Muscle layer of colon (tissue), 2 donors: ENCODE measurements around the gene HOXA7.

ENCODE experiments used
- H3K27ac ChIP-seq: one replicate; pipeline ENCODE4 v1.7.0; 2013; ENCODE audit warnings: low read depth, mild to moderate bottlenecking, low read length, moderate library complexity
- H3K27me3 ChIP-seq, 2 donors: one replicate each; pipeline ENCODE4 v1.7.0; 2013; ENCODE audit warnings: low read length in 2 of 2, mild to moderate bottlenecking in 2 of 2; ENCODE audit not compliant: insufficient read depth in 2 of 2, control insufficient read depth in 1 of 2
- H3K36me3 ChIP-seq: one replicate; pipeline ENCODE4 v1.7.0; 2013; ENCODE audit warnings: mild to moderate bottlenecking, low read length; ENCODE audit not compliant: insufficient read depth
- H3K4me1 ChIP-seq: one replicate; pipeline ENCODE4 v1.7.0; 2013; ENCODE audit warnings: mild to moderate bottlenecking, low read length; ENCODE audit not compliant: insufficient read depth
- H3K4me3 ChIP-seq, 2 donors: one replicate each; pipeline ENCODE4 v1.7.0; 2013; ENCODE audit warnings: low read length in 2 of 2, low read depth in 1 of 2, mild to moderate bottlenecking in 1 of 2, moderate library complexity in 1 of 2
- H3K9ac ChIP-seq: one replicate; pipeline ENCODE4 v1.7.0; 2013; ENCODE audit warnings: low read length
- H3K9me3 ChIP-seq: one replicate; pipeline ENCODE4 v1.7.0; 2013; ENCODE audit warnings: mild to moderate bottlenecking, low read length
- donor health status: abdominal sarcoma.
- donor health status: Adenocarcinoma of cecum.

The HOXA7 gene

DNA sequence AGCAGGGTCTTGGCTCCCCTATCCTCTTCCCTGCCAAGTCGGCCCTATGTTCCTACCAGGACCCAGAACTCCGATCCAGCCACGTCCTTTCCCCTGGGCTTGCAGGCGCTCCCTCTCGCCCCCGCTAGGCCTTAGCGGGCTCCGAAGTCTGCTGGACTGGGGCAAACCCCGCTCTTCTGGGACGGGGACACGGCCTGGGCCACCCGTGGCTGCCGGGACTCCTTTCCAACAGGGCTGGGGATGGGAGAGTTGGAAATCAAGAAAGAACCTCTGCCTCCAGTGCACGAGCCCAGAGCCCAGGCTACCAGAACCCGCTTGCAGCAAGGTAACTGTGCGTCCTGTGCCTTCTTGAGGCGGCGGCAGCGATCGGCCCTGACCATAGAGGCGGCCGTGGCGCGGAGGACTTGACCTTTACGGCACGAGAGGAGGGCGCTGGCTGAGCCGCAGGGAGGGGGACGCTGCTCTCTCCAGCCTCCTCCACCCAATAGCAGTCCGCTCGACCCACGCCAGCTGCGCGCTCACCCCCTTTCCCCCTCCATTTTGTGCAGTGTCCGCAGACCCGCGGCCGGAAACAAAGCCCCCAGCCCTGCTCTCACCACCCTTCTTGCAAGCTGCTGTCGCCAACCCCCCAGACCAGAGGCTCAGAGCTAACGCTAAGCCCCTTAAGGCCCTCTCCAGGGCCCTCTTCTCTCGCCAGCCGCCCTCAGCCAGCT, 35.5 kb upstream of the HOXA7 start:
- Histone ChIP-seq H3K9ac (peak overlapping the region; percentile 94), H3K27me3 (peaks cover 5 to 12% of the 10 kb centered on the region in 2 donors), H3K4me1 (peaks cover 22% of the 10 kb centered on the region), H3K4me3 (peak overlapping the region; percentile 75 to 92), H3K27ac (peak overlapping the region; percentile 97), H3K36me3 (no peaks in the 10 kb centered on the region), H3K9me3 (no peaks in the 10 kb centered on the region)

DNA sequence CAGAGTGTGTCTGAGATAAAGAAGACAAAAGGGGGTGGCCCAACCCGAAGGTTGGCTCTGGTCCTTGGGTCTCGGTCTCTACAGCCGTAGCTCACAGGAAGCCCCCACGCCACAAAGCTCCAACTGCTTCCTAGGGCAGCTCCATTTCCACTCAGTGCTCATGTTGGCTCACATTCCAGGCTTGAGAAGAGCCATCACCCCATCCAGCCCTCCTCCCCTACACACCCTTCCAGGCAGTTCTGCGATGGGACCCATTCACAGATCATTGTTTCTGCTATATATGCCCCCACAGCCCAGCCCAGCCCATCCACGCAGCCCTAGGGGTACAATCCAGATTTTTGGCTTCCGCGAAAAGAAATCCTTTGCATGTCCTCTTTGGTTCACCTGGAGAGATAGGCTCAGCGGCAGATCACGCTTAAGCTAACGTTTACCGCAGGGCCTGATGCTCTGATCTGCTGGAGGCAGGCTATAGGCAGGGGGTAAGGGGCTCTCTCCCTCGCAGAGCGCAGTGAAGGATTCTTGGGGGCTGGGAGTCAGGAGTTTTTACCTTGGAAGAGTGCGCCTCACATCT, 34.8 kb upstream of the HOXA7 start:
- Histone ChIP-seq H3K4me1 (peaks cover 26% of the 10 kb centered on the region), H3K9me3 (no peaks in the 10 kb centered on the region), H3K27ac (peak overlapping the region; percentile 97), H3K27me3 (peaks cover 5 to 12% of the 10 kb centered on the region in 2 donors), H3K36me3 (no peaks in the 10 kb centered on the region), H3K4me3 (peak overlapping the region; percentile 75 to 92), H3K9ac (peak overlapping the region; percentile 94)

DNA sequence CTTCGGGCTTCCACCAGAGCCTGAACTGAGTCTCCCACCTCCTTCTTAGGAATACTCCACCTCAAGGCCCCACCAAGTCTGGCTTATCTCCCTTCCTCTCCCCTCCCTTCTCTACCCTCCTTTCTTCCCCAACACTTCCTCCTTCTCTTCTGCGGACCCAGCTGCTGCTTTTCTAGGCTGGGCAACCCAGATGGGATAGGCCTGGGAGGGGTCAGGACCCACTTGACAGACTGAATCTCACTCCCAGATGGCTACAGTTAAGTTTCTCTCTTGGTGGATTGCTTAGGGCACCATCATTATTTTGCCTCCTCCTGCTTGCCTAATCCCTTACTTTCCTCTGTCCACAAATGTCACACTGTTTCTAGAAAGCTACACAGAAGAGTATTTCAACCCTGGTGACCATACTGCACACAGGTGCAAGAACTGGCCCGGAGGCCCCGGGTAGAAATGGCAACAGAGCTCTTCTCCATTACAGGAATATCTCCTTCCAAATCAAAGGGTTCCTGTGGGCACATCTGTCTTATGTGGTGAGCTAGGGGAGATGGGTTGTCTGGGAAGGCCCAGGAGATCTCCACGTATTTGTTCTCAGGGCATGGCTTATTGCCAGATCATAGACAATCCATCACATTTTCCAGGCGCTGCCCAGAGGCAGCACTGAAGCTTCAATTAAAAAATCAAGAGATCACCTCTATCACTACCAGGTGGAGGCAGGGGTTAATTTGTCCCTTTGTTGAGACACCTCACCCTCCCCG, 33.7 kb upstream of the HOXA7 start:
- Histone ChIP-seq H3K9me3 (no peaks in the 10 kb centered on the region), H3K27me3 (peaks cover 5 to 12% of the 10 kb centered on the region in 2 donors), H3K4me1 (peaks cover 26% of the 10 kb centered on the region), H3K4me3 (peak overlapping the region; percentile 75 to 92), H3K9ac (peak overlapping the region; percentile 94), H3K27ac (peak overlapping the region; percentile 97), H3K36me3 (no peaks in the 10 kb centered on the region)

DNA sequence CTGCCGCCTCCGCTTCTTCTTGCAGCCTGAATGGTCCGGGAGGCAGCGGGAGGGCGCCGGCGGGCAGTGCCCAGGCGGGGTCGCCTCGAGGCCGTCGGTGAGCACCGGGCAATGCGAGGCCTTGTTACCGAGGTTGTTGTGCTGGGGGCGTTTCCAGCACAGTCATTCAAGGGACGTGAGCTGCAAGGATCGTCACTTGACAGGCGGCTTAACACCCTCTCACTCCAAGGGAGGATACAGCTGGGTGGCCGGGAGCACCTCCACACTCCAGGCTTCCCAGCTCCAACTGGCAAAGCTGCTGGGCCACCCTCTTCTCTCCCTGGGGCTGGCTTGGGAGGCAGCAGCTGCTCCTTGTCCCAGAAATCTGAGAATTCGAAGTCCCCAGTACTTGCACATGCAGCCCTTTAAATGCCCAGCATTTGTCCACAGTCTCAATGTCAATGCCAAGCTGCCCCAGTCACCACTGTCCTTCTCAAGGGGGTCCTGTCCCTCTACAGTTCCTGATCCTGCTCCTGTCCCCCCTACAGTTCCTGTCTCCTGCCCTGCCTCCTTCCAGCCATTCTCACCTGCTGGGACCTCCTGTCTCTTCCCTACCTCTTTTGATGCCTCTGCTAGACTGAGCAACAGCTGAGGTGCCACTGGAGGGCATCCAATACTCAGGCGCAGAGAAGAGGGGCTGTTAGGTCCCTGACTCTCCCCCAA, 33.0 kb upstream of the HOXA7 start:
- H3K9me3 ChIP-seq = no peaks in the 10 kb centered on the region
- peaks cover 5 to 12% of the 10 kb centered on the region in 2 donors for H3K27me3 ChIP-seq
- peaks cover 26% of the 10 kb centered on the region for H3K4me1 ChIP-seq
- H3K4me3 ChIP-seq = peak overlapping the region; percentile 66 to 92
- H3K9ac ChIP-seq = peak overlapping the region; percentile 94
- H3K27ac ChIP-seq = peak overlapping the region; percentile 97
- H3K36me3 ChIP-seq = no peaks in the 10 kb centered on the region

DNA sequence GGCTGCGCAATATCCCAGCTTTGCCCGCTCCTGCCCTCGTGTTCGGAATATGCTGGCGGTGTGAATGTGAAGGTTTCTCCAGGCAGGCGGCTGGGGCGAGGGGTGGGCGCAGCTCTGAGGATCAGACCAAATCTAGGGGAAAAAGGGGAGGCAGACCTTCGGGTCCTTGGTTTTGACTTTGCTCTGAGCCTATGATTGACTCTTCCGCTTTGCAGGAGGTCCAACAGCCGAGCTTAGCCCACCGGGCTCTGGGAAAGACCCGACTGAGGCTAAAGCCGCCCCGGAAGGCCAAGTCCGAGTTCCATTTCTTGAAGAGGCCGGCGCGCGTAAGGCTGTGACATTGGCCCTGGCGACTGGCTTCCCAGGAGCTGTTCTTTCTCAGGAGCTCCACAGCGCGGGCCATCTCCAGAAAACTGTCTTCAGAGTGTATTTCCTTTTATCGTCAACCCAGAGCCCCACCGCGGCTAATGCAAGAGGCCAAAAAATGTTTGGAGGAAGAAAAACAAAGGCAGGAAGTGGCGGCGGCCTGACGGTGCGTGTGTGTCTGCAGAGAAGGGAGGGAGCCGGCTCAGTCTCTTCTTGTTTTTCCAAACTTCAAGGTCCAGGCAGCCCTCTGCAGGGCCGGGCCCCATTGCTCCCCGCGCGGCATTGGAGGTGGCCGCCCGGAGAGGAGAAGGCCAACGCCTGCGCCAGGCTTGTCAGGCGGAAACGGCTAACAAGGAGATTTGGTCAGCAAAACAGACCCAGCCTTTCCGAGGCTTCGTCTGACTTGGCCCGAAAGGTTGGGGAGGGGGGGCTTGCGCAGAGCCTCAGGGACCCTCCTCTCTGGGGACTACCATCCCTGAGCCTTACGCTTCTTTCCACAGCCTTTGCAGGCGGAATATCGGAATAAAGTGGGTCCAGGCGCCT, 32.2 kb upstream of the HOXA7 start:
- H3K9me3 ChIP-seq = no peaks in the 10 kb centered on the region
- H3K4me3 ChIP-seq = peak overlapping the region; percentile 66 to 92
- H3K4me1 ChIP-seq = peaks cover 26% of the 10 kb centered on the region
- no peaks in the 10 kb centered on the region for H3K36me3 ChIP-seq
- H3K27ac ChIP-seq = peak overlapping the region; percentile 97
- H3K9ac ChIP-seq = peak overlapping the region; percentile 98
- peaks cover 5 to 12% of the 10 kb centered on the region in 2 donors for H3K27me3 ChIP-seq

DNA sequence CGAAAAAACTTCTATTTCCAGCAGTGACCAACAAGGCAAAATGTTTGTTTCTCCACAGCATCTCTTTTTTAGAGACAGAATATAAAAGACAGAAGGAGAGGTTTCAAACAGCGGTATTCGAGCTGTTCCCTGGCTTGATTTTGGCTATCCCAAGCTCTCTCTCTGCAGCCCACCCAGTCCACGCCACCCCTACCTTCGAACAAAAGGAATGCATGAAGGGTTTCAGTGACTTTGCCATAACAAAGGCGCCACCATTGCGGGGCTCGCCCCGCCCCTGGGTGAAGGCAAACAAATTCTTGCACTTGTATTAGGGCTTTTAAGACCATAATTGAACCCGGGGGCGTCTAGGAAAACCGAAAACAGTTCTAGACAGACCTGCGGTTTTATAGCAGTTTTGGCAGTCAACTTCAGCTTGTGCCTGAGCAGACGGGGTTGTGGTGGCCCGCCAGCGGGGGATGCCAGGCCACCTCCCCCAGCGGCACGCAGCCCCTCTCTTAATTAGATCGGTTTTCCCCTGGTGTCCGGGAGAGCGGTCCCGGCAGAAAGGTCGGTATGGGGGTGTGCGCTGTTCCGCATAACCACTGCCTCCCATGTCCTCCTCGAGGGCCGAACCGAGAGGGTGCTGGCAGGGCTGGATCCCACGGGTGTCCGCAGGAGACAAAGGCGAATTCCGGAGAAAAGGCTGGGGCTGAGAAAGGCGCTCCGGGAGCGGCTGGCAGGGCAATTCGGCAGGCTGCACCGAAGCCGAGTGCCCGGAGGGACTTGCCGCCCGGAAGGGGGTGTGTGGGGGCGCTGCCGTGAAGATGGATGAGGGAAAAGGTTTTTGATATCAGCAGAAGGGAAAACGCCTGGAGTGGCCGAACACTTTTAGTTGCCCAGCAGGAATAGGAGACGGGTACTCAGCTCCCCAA, 31.3 kb upstream of the HOXA7 start:
- Histone ChIP-seq H3K36me3 (no peaks in the 10 kb centered on the region), H3K4me1 (peaks cover 29% of the 10 kb centered on the region), H3K4me3 (peak overlapping the region; percentile 66 to 92), H3K27me3 (peaks cover 5 to 12% of the 10 kb centered on the region in 2 donors), H3K27ac (peak overlapping the region; percentile 97), H3K9ac (peak overlapping the region; percentile 98), H3K9me3 (no peaks in the 10 kb centered on the region)

DNA sequence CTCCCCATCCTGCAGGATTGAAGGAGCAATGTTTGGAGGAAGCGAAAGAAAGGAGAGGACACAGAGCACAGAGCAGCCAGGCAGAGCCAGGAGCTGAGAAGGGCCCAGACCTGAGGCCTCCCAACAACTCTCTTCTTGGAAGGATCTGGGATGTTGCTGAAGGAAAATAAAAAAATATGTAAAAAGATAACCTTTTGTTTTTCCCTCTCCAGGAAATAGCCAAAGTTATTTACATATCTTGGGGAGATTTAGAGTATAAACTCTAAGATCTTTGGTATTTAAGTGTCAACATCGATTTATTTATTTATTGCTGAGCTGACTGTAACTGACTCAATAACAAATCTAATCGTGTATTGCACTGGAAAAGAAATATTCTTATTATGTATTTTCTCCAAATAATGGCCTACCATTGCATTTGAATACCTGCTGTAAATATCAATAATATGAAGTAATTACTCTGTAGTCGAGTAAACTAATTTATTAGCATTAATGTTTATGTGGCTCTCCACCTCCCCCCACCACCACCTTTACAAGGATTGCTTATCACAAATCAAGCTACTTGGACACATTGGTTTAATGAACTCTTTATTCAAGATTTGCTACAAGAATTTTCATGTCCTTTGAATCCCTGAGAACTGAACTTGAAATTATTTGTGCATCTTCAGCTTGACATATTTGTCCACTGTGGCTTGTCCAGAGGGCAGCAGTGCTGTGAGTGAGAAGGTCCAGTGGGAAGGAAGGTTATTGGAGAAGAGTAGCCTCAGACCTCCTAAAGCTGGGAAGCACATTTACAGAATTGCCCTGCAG, 30.4 kb upstream of the HOXA7 start:
- Histone ChIP-seq H3K9me3 (no peaks in the 10 kb centered on the region), H3K27me3 (peaks cover 4 to 9% of the 10 kb centered on the region in 2 donors), H3K9ac (peak overlapping the region; percentile 98), H3K36me3 (peaks cover 6% of the 10 kb centered on the region), H3K27ac (peak overlapping the region; percentile 97), H3K4me1 (peaks cover 38% of the 10 kb centered on the region), H3K4me3 (peak overlapping the region; percentile 66 to 92)

DNA sequence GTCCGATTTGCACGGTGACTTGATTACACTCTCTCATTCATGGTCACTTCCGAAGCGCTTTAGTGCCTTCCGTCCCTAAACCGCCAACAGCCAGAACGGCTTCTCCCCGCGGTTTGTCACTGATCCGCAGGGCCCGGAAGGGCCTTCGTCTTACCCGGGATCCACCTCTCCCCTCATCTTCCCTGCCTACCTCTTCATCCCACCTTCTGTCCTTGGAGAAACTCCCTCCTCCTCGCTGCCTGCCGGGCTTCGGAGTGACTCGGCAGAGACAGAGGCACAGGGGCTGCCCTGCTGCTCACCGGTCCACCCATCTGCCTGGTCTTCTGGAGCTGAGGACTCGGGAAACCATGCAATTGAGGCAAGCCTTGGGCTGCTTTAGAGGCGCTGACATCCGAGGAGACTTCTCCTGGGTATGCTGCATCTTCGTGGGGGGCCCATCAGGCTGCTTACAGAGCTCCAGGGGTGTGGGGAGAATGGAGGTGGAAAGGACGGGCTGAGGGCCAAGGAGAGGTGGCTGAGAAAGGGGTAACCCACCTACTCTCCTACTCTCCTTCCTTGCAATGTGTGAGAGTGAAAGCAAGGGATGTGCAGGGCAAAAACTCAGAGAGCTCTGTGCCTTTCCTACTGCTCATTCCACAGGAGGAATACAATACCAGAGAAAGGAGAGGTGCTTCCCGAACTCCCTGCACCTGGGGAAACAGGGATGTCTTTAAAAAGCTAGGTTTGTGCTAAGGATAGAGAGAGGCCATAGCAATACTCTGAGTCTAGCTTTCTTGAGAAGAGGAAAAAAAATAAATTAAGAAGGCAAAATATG, 29.6 kb upstream of the HOXA7 start:
- H3K36me3 ChIP-seq = peaks cover 8% of the 10 kb centered on the region
- H3K4me1 ChIP-seq = peaks cover 38% of the 10 kb centered on the region
- H3K9me3 ChIP-seq = no peaks in the 10 kb centered on the region
- H3K27ac ChIP-seq = peak overlapping the region; percentile 97
- peaks cover 0 to 7% of the 10 kb centered on the region in 2 donors for H3K27me3 ChIP-seq
- H3K4me3 ChIP-seq = peak overlapping the region; percentile 47 to 92
- H3K9ac ChIP-seq = peak overlapping the region; percentile 98
